H9 (cell line): ENCODE measurements around the gene ARHGEF7. TPM values are rescaled to one million over a fixed set of nuclear protein-coding genes. Genes with fewer than 3 reads are reported as not detected.

ENCODE experiments used
- DNase-seq: peaks from one replicate; pipeline ENCODE4 v3.0.0-alpha.2; 2017
- H2AFZ ChIP-seq: one replicate; pipeline ENCODE4 v1.6.1; 2013; ENCODE audit warnings: mild to moderate bottlenecking, low read length, control low read depth, moderate library complexity
- H2AK5ac ChIP-seq: 2 replicates; pipeline ENCODE4 v1.6.1; 2013; ENCODE audit warnings: low read length, control low read depth, mixed read lengths; ENCODE audit not compliant: insufficient read length
- H2BK120ac ChIP-seq: one replicate; pipeline ENCODE4 v1.6.1; 2013; ENCODE audit warnings: low read depth, mild to moderate bottlenecking, low read length, control low read depth, inconsistent platforms; ENCODE audit not compliant: poor library complexity, severe bottlenecking
- H2BK12ac ChIP-seq: 2 replicates; pipeline ENCODE4 v1.6.1; 2013; ENCODE audit warnings: low read length, control low read depth, mixed read lengths, low read depth; ENCODE audit not compliant: insufficient read length
- H2BK15ac ChIP-seq: 2 replicates; pipeline ENCODE4 v1.6.1; 2013; ENCODE audit warnings: low read depth, low read length, control low read depth
- H2BK20ac ChIP-seq: one replicate; pipeline ENCODE4 v1.6.1; 2013; ENCODE audit warnings: low read depth, mild to moderate bottlenecking, low read length, control low read depth, inconsistent platforms; ENCODE audit not compliant: poor library complexity, severe bottlenecking
- H2BK5ac ChIP-seq: 2 replicates; pipeline ENCODE4 v1.6.1; 2013; ENCODE audit warnings: low read length, control low read depth, mixed read lengths; ENCODE audit not compliant: insufficient read length
- H3K14ac ChIP-seq: 2 replicates; pipeline ENCODE4 v1.6.1; 2013; ENCODE audit warnings: low read length, control low read depth; ENCODE audit not compliant: insufficient read depth
- H3K18ac ChIP-seq: 2 replicates; pipeline ENCODE4 v1.6.1; 2013; ENCODE audit warnings: low read depth, mild to moderate bottlenecking, mixed read lengths, low read length, control low read depth; ENCODE audit not compliant: insufficient read length
- H3K23ac ChIP-seq: 2 replicates; pipeline ENCODE4 v1.6.1; 2013; ENCODE audit warnings: low read length, control low read depth, mixed read lengths, low read depth; ENCODE audit not compliant: insufficient read length
- H3K23me2 ChIP-seq: 2 replicates; pipeline ENCODE4 v1.6.1; 2013; ENCODE audit warnings: low read depth, mild to moderate bottlenecking, mixed read lengths, low read length, control low read depth; ENCODE audit not compliant: insufficient read length, poor library complexity, severe bottlenecking
- H3K27ac ChIP-seq: 2 replicates; pipeline ENCODE4 v1.5.1; 2013; ENCODE audit warnings: low read length, control low read depth, mixed read lengths, low read depth; ENCODE audit not compliant: insufficient read length
- H3K27me3 ChIP-seq: 2 replicates; pipeline ENCODE4 v1.6.1; 2013; ENCODE audit warnings: low read length, control low read depth, inconsistent platforms; ENCODE audit not compliant: insufficient read depth
- H3K4ac ChIP-seq: 2 replicates; pipeline ENCODE4 v1.6.1; 2013; ENCODE audit warnings: low read depth, mild to moderate bottlenecking, control low read depth, inconsistent platforms, low read length, moderate library complexity
- H3K4me1 ChIP-seq: 2 replicates; pipeline ENCODE4 v1.6.1; 2013; ENCODE audit warnings: low read length, control low read depth, inconsistent platforms; ENCODE audit not compliant: insufficient read depth
- H3K4me2 ChIP-seq: 2 replicates; pipeline ENCODE4 v1.6.1; 2013; ENCODE audit warnings: low read length, control low read depth, mixed read lengths; ENCODE audit not compliant: insufficient read length, insufficient read depth
- H3K56ac ChIP-seq: 2 replicates; pipeline ENCODE4 v1.6.1; 2013; ENCODE audit warnings: low read depth, mild to moderate bottlenecking, mixed read lengths, low read length, control low read depth; ENCODE audit not compliant: insufficient read length
- H3K79me1 ChIP-seq: 2 replicates; pipeline ENCODE4 v1.6.1; 2013; ENCODE audit warnings: low read depth, mild to moderate bottlenecking, moderate library complexity, low read length, control low read depth, inconsistent platforms; ENCODE audit not compliant: insufficient read depth, poor library complexity, severe bottlenecking
- H3K79me2 ChIP-seq: 2 replicates; pipeline ENCODE4 v1.6.1; 2013; ENCODE audit warnings: low read length, control low read depth, inconsistent platforms; ENCODE audit not compliant: insufficient read depth
- H3K9ac ChIP-seq: 2 replicates; pipeline ENCODE4 v1.6.1; 2013; ENCODE audit warnings: low read length, control low read depth, mixed read lengths; ENCODE audit not compliant: insufficient read length; ENCODE audit errors: extremely low read depth
- H3K9me3 ChIP-seq: one replicate; pipeline ENCODE4 v1.6.1; 2013; ENCODE audit warnings: low read depth, low read length, inconsistent platforms; ENCODE audit not compliant: control insufficient read depth
- H3T11ph ChIP-seq: one replicate; pipeline ENCODE4 v1.6.1; 2013; ENCODE audit warnings: mild to moderate bottlenecking, low read length, control low read depth, inconsistent platforms
- H4K20me1 ChIP-seq: one replicate; pipeline ENCODE4 v1.6.1; 2013; ENCODE audit not compliant: control insufficient read depth, insufficient read length, insufficient read depth
- H4K5ac ChIP-seq: 2 replicates; pipeline ENCODE4 v1.6.1; 2013; ENCODE audit warnings: low read depth, mild to moderate bottlenecking, mixed read lengths, low read length, control low read depth; ENCODE audit not compliant: insufficient read length
- H4K8ac ChIP-seq: replicated peaks from 2 replicates; pipeline ENCODE4 v1.6.1; 2013; ENCODE audit warnings: low read length, control low read depth, mixed read lengths, low read depth; ENCODE audit not compliant: insufficient read length
- H4K91ac ChIP-seq: 2 replicates; pipeline ENCODE4 v1.6.1; 2013; ENCODE audit warnings: low read depth, mild to moderate bottlenecking, moderate library complexity, mixed read lengths, low read length, control low read depth; ENCODE audit not compliant: insufficient read length
- H3K27ac Mint-ChIP-seq, 3 experiments: 2 replicates in 2 of 3; 3 replicates in 1 of 3; pipeline ENCODE4 v1.8.0; 2020 to 2021; ENCODE audit warnings: mixed read lengths in 3 of 3, mild to moderate bottlenecking in 1 of 3, moderate library complexity in 1 of 3
- H3K27me3 Mint-ChIP-seq: 2 replicates; pipeline ENCODE4 v1.8.0; 2021; ENCODE audit warnings: low read depth, mild to moderate bottlenecking, moderate library complexity, mixed read lengths
- H3K36me3 Mint-ChIP-seq, 3 experiments: 2 replicates in 2 of 3; 3 replicates in 1 of 3; pipeline ENCODE4 v1.8.0; 2020 to 2021; ENCODE audit warnings: low read depth in 3 of 3, mixed read lengths in 3 of 3; ENCODE audit not compliant: insufficient read depth in 1 of 3
- H3K4me1 Mint-ChIP-seq, 2 experiments: 2 replicates each; pipeline ENCODE4 v1.8.0; 2020; ENCODE audit warnings: mixed read lengths in 2 of 2
- H3K4me3 Mint-ChIP-seq, 2 experiments: 2 replicates in 1 of 2; 3 replicates in 1 of 2; pipeline ENCODE4 v1.8.0; 2020 to 2021; ENCODE audit warnings: mild to moderate bottlenecking in 2 of 2, mixed read lengths in 2 of 2, moderate library complexity in 1 of 2
- H3K9me3 Mint-ChIP-seq, 2 experiments: 2 replicates in 1 of 2; 3 replicates in 1 of 2; pipeline ENCODE4 v1.8.0; 2020; ENCODE audit warnings: mild to moderate bottlenecking in 2 of 2, mixed read lengths in 2 of 2, moderate library complexity in 1 of 2
- WGBS: extraction: QIAGEN DNeasy Blood & Tissue Kit; methylation state at CpG from one replicate; pipeline ENCODE4 v1.1.7; 2013; ENCODE audit warnings: missing lambda C conversion rate, low lambda C conversion rate, mixed read lengths; ENCODE audit not compliant: insufficient read length; ENCODE audit errors: extremely low coverage; 5-methylcytosine and 5-hydroxymethylcytosine counted together
- total RNA-seq: library from RNA; stranded (reverse); gene quantifications from 2 replicates; pipeline ENCODE4 v1.2.1, GENCODE V29; 2021
- TF ChIP-seq, protein P1 (sequence below): fragments of 200-600 bp; sonication (generic); conservative IDR thresholded peaks from 3 replicates; pipeline ENCODE4 v1.8.0; 2021; ENCODE audit warnings: antibody characterized with exemption, mild to moderate bottlenecking

The ARHGEF7 gene
- total RNA-seq, 1 experiment from 2014 or later, result 51.9 TPM

DNA sequence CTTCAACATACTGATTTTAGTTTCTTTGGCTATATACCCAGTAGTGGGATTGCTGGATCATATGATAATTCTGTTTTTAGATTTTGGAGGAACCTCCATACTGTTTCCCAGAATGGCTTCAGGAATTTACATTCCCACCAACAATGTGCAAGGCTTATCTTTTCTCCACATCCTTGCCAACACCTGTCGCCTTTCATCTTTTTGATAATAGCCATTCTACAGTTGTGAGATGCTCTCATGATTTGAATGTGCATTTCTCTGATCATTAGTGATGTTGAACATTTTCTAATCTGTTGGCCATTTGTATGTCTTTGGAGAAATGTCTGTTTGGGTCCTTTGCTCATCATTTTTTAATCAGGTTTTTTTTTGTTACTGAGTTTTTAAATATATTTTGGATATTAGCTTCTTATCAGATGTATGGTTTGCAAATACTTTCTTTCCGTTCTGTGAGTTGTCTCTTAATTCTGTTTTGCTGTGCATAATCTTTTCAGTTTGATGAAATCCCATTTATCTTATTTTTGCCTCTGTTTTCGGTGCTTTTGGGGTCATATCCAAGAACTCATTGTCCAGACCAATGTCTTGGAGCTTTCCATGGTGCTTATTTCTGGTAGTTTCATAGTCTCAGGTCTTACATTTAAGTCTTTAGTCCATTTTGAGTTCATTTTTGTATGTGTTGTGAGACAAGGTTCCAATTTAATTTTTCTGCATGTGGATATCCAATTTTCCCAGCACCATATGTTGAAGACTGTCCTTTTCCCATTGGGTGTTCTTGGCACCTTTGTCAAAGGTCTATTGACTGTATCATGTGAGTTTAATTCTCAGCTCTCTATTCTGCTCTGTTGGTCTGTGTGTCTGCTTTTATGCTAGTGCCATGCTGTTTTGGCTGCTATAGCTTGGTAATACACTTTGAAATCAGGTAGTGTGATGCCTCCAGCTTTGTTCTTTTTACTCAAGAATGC is 44.5 kb downstream of the ARHGEF7 start:
- WGBS, result no CpG with 5 or more reads among the region's 3 CpGs

More for the DNA sequence above, 44.5 kb downstream of the ARHGEF7 start:
- no peak overlapping the region for H2AK5ac ChIP-seq
- no peak overlapping the region for H3K4me3 Mint-ChIP-seq
- no peak overlapping the region for H3K9ac ChIP-seq
- no peak overlapping the region for H2AFZ ChIP-seq
- no peaks in the 10 kb centered on the region for H3K9me3 ChIP-seq
- H4K20me1 ChIP-seq, result no peaks in the 10 kb centered on the region
- no peak overlapping the region for H3K56ac ChIP-seq
- H3K27ac Mint-ChIP-seq, result no peak overlapping the region
- no peaks in the 10 kb centered on the region for H3K9me3 Mint-ChIP-seq
- H3K79me2 ChIP-seq, result peaks cover 42% of the 10 kb centered on the region; the same call in 1 of the 2 replicates
- no peaks in the 10 kb centered on the region for H3K27me3 ChIP-seq
- H3K18ac ChIP-seq, result no peak overlapping the region
- no peak overlapping the region for H4K8ac ChIP-seq
- H3K14ac ChIP-seq, result no peak overlapping the region
- no peaks in the 10 kb centered on the region for H3K23me2 ChIP-seq
- no peak overlapping the region for H4K91ac ChIP-seq
- peaks cover 7 to 9% of the 10 kb centered on the region in 2 experiments for H3K4me1 Mint-ChIP-seq
- DNase-seq, result no peak
- H2BK15ac ChIP-seq, result no peak overlapping the region
- TF ChIP-seq, protein P1, sequence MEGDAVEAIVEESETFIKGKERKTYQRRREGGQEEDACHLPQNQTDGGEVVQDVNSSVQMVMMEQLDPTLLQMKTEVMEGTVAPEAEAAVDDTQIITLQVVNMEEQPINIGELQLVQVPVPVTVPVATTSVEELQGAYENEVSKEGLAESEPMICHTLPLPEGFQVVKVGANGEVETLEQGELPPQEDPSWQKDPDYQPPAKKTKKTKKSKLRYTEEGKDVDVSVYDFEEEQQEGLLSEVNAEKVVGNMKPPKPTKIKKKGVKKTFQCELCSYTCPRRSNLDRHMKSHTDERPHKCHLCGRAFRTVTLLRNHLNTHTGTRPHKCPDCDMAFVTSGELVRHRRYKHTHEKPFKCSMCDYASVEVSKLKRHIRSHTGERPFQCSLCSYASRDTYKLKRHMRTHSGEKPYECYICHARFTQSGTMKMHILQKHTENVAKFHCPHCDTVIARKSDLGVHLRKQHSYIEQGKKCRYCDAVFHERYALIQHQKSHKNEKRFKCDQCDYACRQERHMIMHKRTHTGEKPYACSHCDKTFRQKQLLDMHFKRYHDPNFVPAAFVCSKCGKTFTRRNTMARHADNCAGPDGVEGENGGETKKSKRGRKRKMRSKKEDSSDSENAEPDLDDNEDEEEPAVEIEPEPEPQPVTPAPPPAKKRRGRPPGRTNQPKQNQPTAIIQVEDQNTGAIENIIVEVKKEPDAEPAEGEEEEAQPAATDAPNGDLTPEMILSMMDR, result no peak
- no peaks in the 10 kb centered on the region for H3K27me3 Mint-ChIP-seq
- no peak overlapping the region for H3K23ac ChIP-seq
- no peak overlapping the region for H2BK12ac ChIP-seq
- H3K79me1 ChIP-seq, result peaks cover 10% of the 10 kb centered on the region
- no peak overlapping the region for H3K27ac ChIP-seq
- no peak overlapping the region for H2BK120ac ChIP-seq
- no peaks in the 10 kb centered on the region; the same call in 1 of the 2 replicates for H3K4me1 ChIP-seq
- no peak overlapping the region for H2BK5ac ChIP-seq
- H3K4ac ChIP-seq, result no peak overlapping the region
- H4K5ac ChIP-seq, result no peak overlapping the region
- H3K4me2 ChIP-seq, result no peak overlapping the region
- peaks cover 7 to 18% (median 9%) of the 10 kb centered on the region in 3 experiments for H3K36me3 Mint-ChIP-seq
- no peak overlapping the region for H3T11ph ChIP-seq
- no peak overlapping the region for H2BK20ac ChIP-seq
